Measurements from ENCODE around the gene PRG3. TPM values are rescaled to one million over a fixed set of nuclear protein-coding genes. Genes with fewer than 3 reads are reported as not detected.

The PRG3 gene
- total RNA-seq, 1 donor from 2014 or later: not detected

DNA sequence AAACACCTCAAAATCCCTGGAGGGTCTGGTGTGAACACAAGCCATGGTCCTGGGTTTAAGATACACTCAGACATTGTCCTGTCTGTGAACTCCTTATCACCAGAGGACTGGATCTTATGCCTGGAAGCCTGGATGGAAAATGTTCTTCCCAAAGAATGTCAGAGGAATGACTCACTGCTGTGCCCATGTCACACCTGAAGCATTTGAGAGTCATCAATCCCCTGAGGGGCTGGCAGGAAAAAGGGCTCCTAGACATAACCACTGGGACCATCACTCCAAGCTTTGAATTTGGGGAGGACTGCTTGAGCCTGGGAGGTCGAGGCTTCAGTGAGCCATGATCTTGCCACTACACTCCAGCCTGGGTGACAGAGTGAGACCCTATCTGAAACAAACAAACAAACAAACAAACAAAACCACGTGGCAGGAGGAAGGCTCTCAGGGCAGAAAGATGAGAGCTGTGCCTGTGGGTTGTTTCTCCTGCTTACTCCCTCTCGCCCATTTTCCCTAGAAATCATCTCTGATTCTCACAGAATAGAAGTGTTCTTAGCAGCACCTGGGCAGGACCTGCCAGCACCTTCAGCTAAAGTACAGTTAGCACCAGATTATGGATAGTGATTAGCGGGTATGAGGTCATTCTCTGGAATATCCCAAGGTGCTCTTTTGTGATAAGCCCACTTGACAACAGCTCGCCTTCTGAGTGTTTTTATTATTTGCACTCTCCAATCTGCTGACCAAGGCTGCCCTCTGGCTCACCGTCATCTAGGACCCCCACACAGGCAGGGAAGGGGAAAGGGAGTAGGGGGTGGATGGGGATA is 21.4 kb upstream of the PRG3 start:
- Mint-ChIP-seq H3K4me3 (ENCODE audit: unreplicated experiment) (no peak overlapping the region), H3K9me3 (ENCODE audit: unreplicated experiment) (no peaks in the 10 kb centered on the region), H3K36me3 (ENCODE audit: low read depth, unreplicated experiment) (peaks cover 6% of the 10 kb centered on the region), H3K27me3 (ENCODE audit: unreplicated experiment) (peaks cover 2% of the 10 kb centered on the region), H3K4me1 (ENCODE audit: unreplicated experiment) (peaks cover 17% of the 10 kb centered on the region), H3K27ac (ENCODE audit: unreplicated experiment) (no peak overlapping the region)
- TF ChIP-seq, protein P1, sequence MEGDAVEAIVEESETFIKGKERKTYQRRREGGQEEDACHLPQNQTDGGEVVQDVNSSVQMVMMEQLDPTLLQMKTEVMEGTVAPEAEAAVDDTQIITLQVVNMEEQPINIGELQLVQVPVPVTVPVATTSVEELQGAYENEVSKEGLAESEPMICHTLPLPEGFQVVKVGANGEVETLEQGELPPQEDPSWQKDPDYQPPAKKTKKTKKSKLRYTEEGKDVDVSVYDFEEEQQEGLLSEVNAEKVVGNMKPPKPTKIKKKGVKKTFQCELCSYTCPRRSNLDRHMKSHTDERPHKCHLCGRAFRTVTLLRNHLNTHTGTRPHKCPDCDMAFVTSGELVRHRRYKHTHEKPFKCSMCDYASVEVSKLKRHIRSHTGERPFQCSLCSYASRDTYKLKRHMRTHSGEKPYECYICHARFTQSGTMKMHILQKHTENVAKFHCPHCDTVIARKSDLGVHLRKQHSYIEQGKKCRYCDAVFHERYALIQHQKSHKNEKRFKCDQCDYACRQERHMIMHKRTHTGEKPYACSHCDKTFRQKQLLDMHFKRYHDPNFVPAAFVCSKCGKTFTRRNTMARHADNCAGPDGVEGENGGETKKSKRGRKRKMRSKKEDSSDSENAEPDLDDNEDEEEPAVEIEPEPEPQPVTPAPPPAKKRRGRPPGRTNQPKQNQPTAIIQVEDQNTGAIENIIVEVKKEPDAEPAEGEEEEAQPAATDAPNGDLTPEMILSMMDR (IDR thresholded peaks at IDR 0.05; ENCODE audit: unreplicated experiment): no peak
- no peak for DNase-seq (ENCODE audit: low spot score)

DNA sequence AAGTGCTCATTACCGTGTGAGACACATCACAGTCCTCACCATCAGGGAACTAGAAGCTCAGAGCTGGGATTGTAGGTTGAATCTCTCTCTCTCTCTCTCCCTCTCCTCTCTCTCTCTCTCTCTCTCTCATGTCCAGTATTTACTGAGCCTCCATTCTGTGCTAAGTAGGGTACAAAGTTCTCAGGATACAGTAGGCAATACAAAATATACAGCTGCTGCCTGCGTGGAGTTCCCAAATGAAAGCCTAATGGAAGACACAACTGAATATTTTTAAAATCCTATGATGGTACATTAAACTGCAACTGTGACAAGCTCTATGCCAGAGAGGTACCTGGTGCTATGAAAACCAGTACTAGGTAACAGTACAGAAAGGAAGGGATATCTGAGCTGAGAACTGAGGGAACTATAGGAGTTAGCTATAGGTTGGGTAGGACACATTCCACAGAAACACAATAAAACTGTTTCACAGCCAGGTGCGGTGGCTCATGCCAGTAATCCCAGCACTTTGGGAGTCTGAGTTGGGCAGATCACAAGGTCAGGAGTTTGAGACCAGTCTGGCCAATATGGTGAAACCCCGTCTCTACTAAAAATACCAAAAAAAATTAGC is 19.1 kb upstream of the PRG3 start:
- H3K4me1 Mint-ChIP-seq (ENCODE audit: unreplicated experiment): no peaks in the 10 kb centered on the region
- peaks cover 2% of the 10 kb centered on the region for H3K27me3 Mint-ChIP-seq (ENCODE audit: unreplicated experiment)
- H3K9me3 Mint-ChIP-seq (ENCODE audit: unreplicated experiment): no peaks in the 10 kb centered on the region
- no peak overlapping the region for H3K27ac Mint-ChIP-seq (ENCODE audit: unreplicated experiment)
- no peak for DNase-seq (ENCODE audit: low spot score)
- H3K4me3 Mint-ChIP-seq (ENCODE audit: unreplicated experiment): no peak overlapping the region
- no peaks in the 10 kb centered on the region for H3K36me3 Mint-ChIP-seq (ENCODE audit: low read depth, unreplicated experiment)
- TF ChIP-seq, protein P1 (IDR thresholded peaks at IDR 0.05; ENCODE audit: unreplicated experiment): no peak

DNA sequence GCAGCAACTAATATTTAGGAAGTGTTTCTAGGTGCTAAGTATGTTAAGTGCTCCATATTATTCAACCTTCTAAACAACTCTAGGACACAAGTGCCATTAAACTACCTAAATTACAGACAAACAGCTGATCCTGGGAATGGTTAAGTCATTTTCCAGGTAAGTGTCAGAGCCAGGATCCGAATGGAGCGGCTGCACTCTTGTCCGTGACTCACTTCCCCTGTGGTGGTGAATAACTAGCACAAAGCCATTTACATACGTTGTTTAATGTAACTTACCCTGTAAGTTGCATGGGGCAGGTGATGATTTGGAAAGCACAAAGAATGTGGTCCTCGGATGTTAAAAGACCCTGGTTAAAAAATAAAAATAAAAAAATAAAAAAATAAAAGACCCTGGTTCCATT is 18.3 kb upstream of the PRG3 start:
- no peak overlapping the region for H3K27ac Mint-ChIP-seq (ENCODE audit: unreplicated experiment)
- H3K36me3 Mint-ChIP-seq (ENCODE audit: low read depth, unreplicated experiment): no peaks in the 10 kb centered on the region
- TF ChIP-seq, protein P1 (IDR thresholded peaks at IDR 0.05; ENCODE audit: unreplicated experiment): no peak
- no peak overlapping the region for H3K4me3 Mint-ChIP-seq (ENCODE audit: unreplicated experiment)
- no peaks in the 10 kb centered on the region for H3K4me1 Mint-ChIP-seq (ENCODE audit: unreplicated experiment)
- H3K9me3 Mint-ChIP-seq (ENCODE audit: unreplicated experiment): no peaks in the 10 kb centered on the region
- H3K27me3 Mint-ChIP-seq (ENCODE audit: unreplicated experiment): peaks cover 2% of the 10 kb centered on the region
- DNase-seq (ENCODE audit: low spot score): no peak

DNA sequence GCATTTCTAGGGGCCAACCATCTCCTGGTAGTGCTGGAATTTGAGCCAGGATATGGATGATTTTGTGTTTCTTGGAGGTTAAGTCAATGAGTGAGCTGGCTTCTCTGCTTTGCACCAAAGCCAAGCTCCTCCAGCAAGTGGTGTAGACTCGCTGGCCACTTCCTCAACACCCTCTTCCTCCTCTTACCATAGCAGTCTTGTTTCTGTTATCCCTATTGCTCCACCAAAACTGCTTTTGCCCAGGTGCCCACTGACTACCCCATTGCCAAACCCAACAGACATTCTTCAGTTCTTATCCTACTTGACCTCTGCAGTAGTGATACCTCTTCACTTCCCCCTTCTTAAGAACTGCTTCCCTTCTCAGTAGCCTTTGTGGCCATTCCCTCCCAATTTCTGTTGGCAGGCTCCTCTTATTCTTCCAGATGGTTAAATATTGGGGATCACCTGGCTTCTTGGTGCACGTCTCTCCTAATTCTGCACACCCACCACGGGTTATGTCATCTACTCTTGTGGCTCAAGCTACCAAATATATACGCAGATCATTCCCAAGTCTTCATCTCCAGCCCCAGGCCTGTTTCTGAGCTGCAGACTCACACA is 16.5 kb upstream of the PRG3 start:
- Mint-ChIP-seq H3K9me3 (ENCODE audit: unreplicated experiment) (no peaks in the 10 kb centered on the region), H3K27ac (ENCODE audit: unreplicated experiment) (no peak overlapping the region), H3K36me3 (ENCODE audit: low read depth, unreplicated experiment) (no peaks in the 10 kb centered on the region), H3K27me3 (ENCODE audit: unreplicated experiment) (no peaks in the 10 kb centered on the region), H3K4me1 (ENCODE audit: unreplicated experiment) (no peaks in the 10 kb centered on the region), H3K4me3 (ENCODE audit: unreplicated experiment) (no peak overlapping the region)
- no peak for DNase-seq (ENCODE audit: low spot score)
- TF ChIP-seq, protein P1 (IDR thresholded peaks at IDR 0.05; ENCODE audit: unreplicated experiment): no peak

DNA sequence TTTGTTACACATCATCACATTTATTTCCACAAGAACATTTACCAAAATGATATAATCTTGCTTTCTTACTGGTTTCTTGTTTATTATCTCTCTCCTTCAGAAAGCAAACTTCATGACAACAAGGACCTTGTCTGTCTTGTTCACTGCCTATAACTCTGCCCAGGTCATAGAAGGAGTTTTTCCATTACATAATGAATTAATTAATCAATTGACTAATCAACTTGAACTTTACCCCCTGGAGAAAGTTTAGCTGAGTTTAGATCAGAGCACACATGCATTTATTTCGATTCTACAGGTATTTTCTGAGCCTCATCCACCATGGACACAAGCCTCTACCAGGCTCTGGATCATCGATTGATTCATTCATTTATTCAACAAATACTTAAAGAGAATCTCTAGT is 15.8 kb upstream of the PRG3 start:
- no peak for DNase-seq (ENCODE audit: low spot score)
- H3K27ac Mint-ChIP-seq (ENCODE audit: unreplicated experiment): no peak overlapping the region
- H3K36me3 Mint-ChIP-seq (ENCODE audit: low read depth, unreplicated experiment): no peaks in the 10 kb centered on the region
- H3K9me3 Mint-ChIP-seq (ENCODE audit: unreplicated experiment): no peaks in the 10 kb centered on the region
- TF ChIP-seq, protein P1 (IDR thresholded peaks at IDR 0.05; ENCODE audit: unreplicated experiment): no peak
- no peak overlapping the region for H3K4me3 Mint-ChIP-seq (ENCODE audit: unreplicated experiment)
- H3K27me3 Mint-ChIP-seq (ENCODE audit: unreplicated experiment): no peaks in the 10 kb centered on the region
- H3K4me1 Mint-ChIP-seq (ENCODE audit: unreplicated experiment): no peaks in the 10 kb centered on the region
